HEK293 (cell line): ENCODE measurements around the gene SLC7A1.

Source experiments
- CTCF ChIA-PET: fragments of 350-600 bp; formaldehyde crosslinking; extraction: SDS; loops from one replicate; lab custom pipeline; 2021; ENCODE audit warnings: antibody characterized with exemption; lab: Yijun Ruan, JAX
- POLR2A ChIA-PET: fragments of 300-600 bp; formaldehyde crosslinking; extraction: SDS; loops from one replicate; lab custom pipeline; 2020; ENCODE audit warnings: antibody characterized with exemption, inconsistent platforms; lab: Yijun Ruan, JAX
- H3K27ac ChIP-seq: fragments of 200-500 bp; sonication (Bioruptor generic); 2 replicates; pipeline ENCODE4 v1.5.1; 2014; ENCODE audit warnings: low read depth, low read length, control low read depth, inconsistent platforms; ENCODE audit errors: extremely low read depth
- H3K36me3 ChIP-seq, 2 experiments: fragments of 200-500 bp in 1 of 2; sonication (Bioruptor generic) in 1 of 2; 1 replicate in 1 of 2; 2 replicates in 1 of 2; pipeline ENCODE4 v1.5.1; 2014 to 2017; ENCODE audit warnings: inconsistent platforms in 2 of 2, low read length in 2 of 2; ENCODE audit not compliant: control insufficient read depth in 2 of 2, insufficient read depth in 1 of 2
- H3K4me1 ChIP-seq: fragments of 200-500 bp; sonication (Bioruptor generic); 2 replicates; pipeline ENCODE4 v1.5.1; 2014; ENCODE audit warnings: mild to moderate bottlenecking, low read length, inconsistent platforms; ENCODE audit not compliant: control insufficient read depth, insufficient read depth
- H3K4me3 ChIP-seq: 2 replicates; pipeline ENCODE4 v1.5.1; 2011; ENCODE audit warnings: low read depth, mild to moderate bottlenecking, control low read depth, low read length, moderate library complexity
- H3K9me3 ChIP-seq: fragments of 200-500 bp; sonication (Bioruptor generic); 2 replicates; pipeline ENCODE4 v1.5.1; 2014; ENCODE audit warnings: low read depth, low read length, inconsistent platforms; ENCODE audit not compliant: control insufficient read depth, insufficient read depth
- BCL6B ChIP-seq: fragments of 450-650 bp; formaldehyde crosslinking; IDR thresholded peaks from 2 replicates; pipeline ENCODE4 v1.5.1; 2017; ENCODE audit warnings: missing biosample characterization, missing genetic modification characterization
- IKZF3 ChIP-seq: fragments of 450-650 bp; IDR thresholded peaks from 2 replicates; pipeline ENCODE4 v1.5.0; 2018; ENCODE audit warnings: missing biosample characterization, mild to moderate bottlenecking, missing genetic modification characterization, moderate library complexity
- KLF8 ChIP-seq: fragments of 450-650 bp; formaldehyde crosslinking; IDR thresholded peaks from 2 replicates; pipeline ENCODE4 v1.5.1; 2016; ENCODE audit warnings: missing biosample characterization, missing genetic modification characterization
- REPIN1 ChIP-seq: fragments of 450-650 bp; formaldehyde crosslinking; IDR thresholded peaks from 2 replicates; pipeline ENCODE4 v1.5.1; 2017; ENCODE audit warnings: missing biosample characterization, missing genetic modification characterization, low read depth
- SCRT1 ChIP-seq: fragments of 450-650 bp; formaldehyde crosslinking; IDR thresholded peaks from 2 replicates; pipeline ENCODE4 v1.5.1; 2016; ENCODE audit warnings: missing biosample characterization, missing genetic modification characterization, borderline replicate concordance
- SP3 ChIP-seq: fragments of 450-650 bp; formaldehyde crosslinking; IDR thresholded peaks from 2 replicates; pipeline ENCODE4 v1.5.1; 2016; ENCODE audit warnings: missing biosample characterization, missing genetic modification characterization
- TRIM28 ChIP-seq: IDR thresholded peaks from 2 replicates; pipeline ENCODE4 v1.6.1; 2011; ENCODE audit warnings: low read length, control low read depth, borderline replicate concordance
- ZBTB1 ChIP-seq: fragments of 450-650 bp; formaldehyde crosslinking; IDR thresholded peaks from 2 replicates; pipeline ENCODE4 v1.5.1; 2016; ENCODE audit warnings: missing biosample characterization, missing genetic modification characterization
- ZBTB17 ChIP-seq: fragments of 450-650 bp; formaldehyde crosslinking; IDR thresholded peaks from 2 replicates; pipeline ENCODE4 v1.5.1; 2016; ENCODE audit warnings: missing biosample characterization, missing genetic modification characterization
- ZBTB48 ChIP-seq: fragments of 450-650 bp; formaldehyde crosslinking; IDR thresholded peaks from 2 replicates; pipeline ENCODE4 v1.5.1; 2016; ENCODE audit warnings: missing biosample characterization, missing genetic modification characterization
- ZFHX2 ChIP-seq: fragments of 450-650 bp; formaldehyde crosslinking; conservative IDR thresholded peaks from 2 replicates; pipeline ENCODE4 v1.5.1; 2016; ENCODE audit warnings: missing biosample characterization, missing genetic modification characterization
- ZNF133 ChIP-seq: fragments of 450-650 bp; formaldehyde crosslinking; IDR thresholded peaks from 2 replicates; pipeline ENCODE4 v1.5.1; 2016; ENCODE audit warnings: missing biosample characterization, missing genetic modification characterization
- ZNF157 ChIP-seq: fragments of 450-650 bp; formaldehyde crosslinking; IDR thresholded peaks from 2 replicates; pipeline ENCODE4 v1.5.1; 2016; ENCODE audit warnings: missing biosample characterization, missing genetic modification characterization
- ZNF169 ChIP-seq: fragments of 450-650 bp; formaldehyde crosslinking; IDR thresholded peaks from 2 replicates; pipeline ENCODE4 v1.5.1; 2016; ENCODE audit warnings: missing biosample characterization, missing genetic modification characterization
- ZNF239 ChIP-seq: fragments of 450-650 bp; formaldehyde crosslinking; IDR thresholded peaks from 2 replicates; pipeline ENCODE4 v1.5.1; 2016; ENCODE audit warnings: missing biosample characterization, missing genetic modification characterization
- ZNF274 ChIP-seq, 2 experiments: fragments of 200-500 bp in 1 of 2; fragments of 450-650 bp in 1 of 2; sonication (Bioruptor generic) in 1 of 2; formaldehyde crosslinking in 1 of 2; IDR thresholded peaks; 2 replicates each; pipeline versions ENCODE4 v1.5.1 to v1.6.1; 2014 to 2016; ENCODE audit warnings: borderline replicate concordance in 1 of 2, inconsistent platforms in 1 of 2, low read length in 1 of 2, missing biosample characterization in 1 of 2, missing genetic modification characterization in 1 of 2
- ZNF366 ChIP-seq: fragments of 450-650 bp; formaldehyde crosslinking; conservative IDR thresholded peaks from 2 replicates; pipeline ENCODE4 v1.5.1; 2016; ENCODE audit warnings: missing biosample characterization, missing genetic modification characterization
- ZNF416 ChIP-seq: fragments of 450-650 bp; formaldehyde crosslinking; IDR thresholded peaks from 2 replicates; pipeline ENCODE4 v1.5.1; 2016; ENCODE audit warnings: missing biosample characterization, missing genetic modification characterization
- ZNF501 ChIP-seq: fragments of 450-650 bp; formaldehyde crosslinking; IDR thresholded peaks from 2 replicates; pipeline ENCODE4 v1.5.1; 2016; ENCODE audit warnings: missing biosample characterization, missing genetic modification characterization
- ZNF514 ChIP-seq: fragments of 450-650 bp; formaldehyde crosslinking; IDR thresholded peaks from 2 replicates; pipeline ENCODE4 v1.5.1; 2016; ENCODE audit warnings: missing biosample characterization, missing genetic modification characterization
- ZNF571 ChIP-seq: fragments of 450-650 bp; formaldehyde crosslinking; IDR thresholded peaks from 2 replicates; pipeline ENCODE4 v1.5.0; 2017; ENCODE audit warnings: missing biosample characterization, missing genetic modification characterization
- ZNF621 ChIP-seq: fragments of 450-650 bp; formaldehyde crosslinking; IDR thresholded peaks from 2 replicates; pipeline ENCODE4 v1.5.1; 2017; ENCODE audit warnings: missing biosample characterization, missing genetic modification characterization
- ZNF776 ChIP-seq: fragments of 450-650 bp; formaldehyde crosslinking; IDR thresholded peaks from 2 replicates; pipeline ENCODE4 v1.5.0; 2017; ENCODE audit warnings: missing biosample characterization, missing genetic modification characterization, borderline replicate concordance
- TF ChIP-seq, protein P1 (sequence below): fragments of 450-650 bp; formaldehyde crosslinking; IDR thresholded peaks from 2 replicates; pipeline ENCODE4 v1.5.1; 2016; ENCODE audit warnings: missing biosample characterization, missing genetic modification characterization

Gene SLC7A1

GRCh38 chr13:29519921-29520320 lies 75.6 kb downstream of the SLC7A1 start:
- no peaks in the 10 kb centered on the region for H3K9me3 ChIP-seq
- H3K27ac ChIP-seq: no peak overlapping the region
- H3K36me3 ChIP-seq: peaks cover 0 to 95% of the 10 kb centered on the region in 2 experiments; a peak in 2 of 3 replicates
- TF ChIP-seq ZNF366 (tag by site-specific recombination) (peak; percentile 87), ZNF157 (tag by site-specific recombination) (no peak), ZBTB17 (tag by site-specific recombination) (peak; percentile 84)
- ChIA-PET CTCF (interaction anchor here (3.1 kb wide), 1 partner anchor 12 kb away, joined by 17 read pairs; no protein-coding TSS in a partner anchor), POLR2A (no interaction called here)
- H3K4me3 ChIP-seq: no peak overlapping the region
- no peaks in the 10 kb centered on the region for H3K4me1 ChIP-seq

GRCh38 chr13:29516880-29517279 lies 78.6 kb downstream of the SLC7A1 start:
- Histone ChIP-seq H3K4me1 (no peaks in the 10 kb centered on the region), H3K27ac (no peak overlapping the region), H3K4me3 (no peak overlapping the region), H3K36me3 (peaks cover 0 to 95% of the 10 kb centered on the region in 2 experiments; a peak in 2 of 3 replicates), H3K9me3 (no peaks in the 10 kb centered on the region)
- ChIA-PET CTCF (interaction anchor here (3.1 kb wide), 1 partner anchor 9 kb away, joined by 17 read pairs; no protein-coding TSS in a partner anchor), POLR2A (no interaction called here)
- no peak for TF ChIP-seq REPIN1 (tag by site-specific recombination)
- TF ChIP-seq ZFHX2 (tag by site-specific recombination): no peak
- TF ChIP-seq ZNF274 (IDR thresholded peaks at IDR 0.05; ENCODE audit: low read length): no peak
- TF ChIP-seq ZNF274 (tag by site-specific recombination; IDR thresholded peaks at IDR 0.05; ENCODE audit: borderline replicate concordance): no peak
- TF ChIP-seq ZNF621: no peak
- TF ChIP-seq ZNF514 (tag by site-specific recombination): no peak
- TF ChIP-seq ZNF571: no peak
- no peak for TF ChIP-seq SP3
- TF ChIP-seq ZNF501 (tag by site-specific recombination): no peak
- TF ChIP-seq ZNF416 (tag by site-specific recombination): no peak
- TF ChIP-seq ZNF169 (tag by site-specific recombination): no peak
- TF ChIP-seq ZNF133: no peak
- no peak for TF ChIP-seq TRIM28

DNA sequence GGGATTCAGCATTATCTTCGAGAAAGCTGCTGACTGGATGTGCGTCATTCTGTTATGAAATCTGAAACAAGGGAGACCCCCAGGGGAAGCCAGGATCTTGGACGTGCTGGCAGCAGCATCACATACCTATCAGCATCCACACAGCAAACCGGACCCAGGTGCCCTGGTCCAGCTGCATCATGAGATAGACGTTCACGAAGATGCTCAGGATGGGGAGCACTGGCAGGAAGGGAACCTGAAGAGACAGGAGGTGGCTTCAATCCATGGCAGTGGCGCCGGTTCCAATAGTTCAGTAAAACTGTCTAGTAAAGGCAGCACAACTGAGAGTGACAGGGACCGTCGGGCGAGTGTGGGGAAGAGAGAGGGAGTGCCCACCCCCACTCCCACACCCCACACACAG lies 79.5 kb downstream of the SLC7A1 start:
- H3K9me3 ChIP-seq: no peaks in the 10 kb centered on the region
- no peak overlapping the region for H3K27ac ChIP-seq
- no peaks in the 10 kb centered on the region for H3K4me1 ChIP-seq
- peaks cover 0 to 94% of the 10 kb centered on the region in 2 experiments; a peak in 2 of 3 replicates for H3K36me3 ChIP-seq
- no peak for TF ChIP-seq ZFHX2 (tag by site-specific recombination)
- no peak for TF ChIP-seq ZNF776 (tag by site-specific recombination)
- TF ChIP-seq ZBTB1 (tag by site-specific recombination): no peak
- no peak for TF ChIP-seq SCRT1
- TF ChIP-seq, protein P1, sequence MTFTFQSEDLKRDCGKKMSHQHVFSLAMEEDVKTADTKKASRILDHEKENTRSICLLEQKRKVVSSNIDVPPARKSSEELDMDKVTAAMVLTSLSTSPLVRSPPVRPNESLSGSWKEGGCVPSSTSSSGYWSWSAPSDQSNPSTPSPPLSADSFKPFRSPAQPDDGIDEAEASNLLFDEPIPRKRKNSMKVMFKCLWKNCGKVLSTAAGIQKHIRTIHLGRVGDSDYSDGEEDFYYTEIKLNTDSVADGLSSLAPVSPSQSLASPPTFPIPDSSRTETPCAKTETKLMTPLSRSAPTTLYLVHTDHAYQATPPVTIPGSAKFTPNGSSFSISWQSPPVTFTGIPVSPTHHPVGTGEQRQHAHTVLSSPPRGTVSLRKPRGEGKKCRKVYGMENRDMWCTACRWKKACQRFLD (tag by site-specific recombination): no peak
- no peak for TF ChIP-seq KLF8 (tag by site-specific recombination)
- no peak for TF ChIP-seq IKZF3 (tag by site-specific recombination)
- TF ChIP-seq ZNF239 (tag by site-specific recombination): no peak
- TF ChIP-seq BCL6B (tag by site-specific recombination): no peak
- TF ChIP-seq ZBTB48: no peak
- ChIA-PET CTCF (no interaction called here), POLR2A (no interaction called here)
- no peak overlapping the region for H3K4me3 ChIP-seq
